ENCODE results near the gene LMO7. TPM values are rescaled to one million over a fixed set of nuclear protein-coding genes. Genes with fewer than 3 reads are reported as not detected.

The LMO7 gene
- total and polyA plus RNA-seq, 10 donors: 2.2 to 15.5 (median 8.2) TPM

- no peak for DNase-seq
- WGBS, 5 donors: 46 to 55% (median 52%) methylated on average over 2 of the region's 2 CpGs
- TF ChIP-seq CTCF (IDR thresholded peaks at IDR 0.05 in 8 of 11, conservative IDR thresholded peaks at IDR 0.05 in 3 of 11): no peak
- no peak for TF ChIP-seq POLR2AphosphoS5 (IDR thresholded peaks at IDR 0.05)
- TF ChIP-seq POLR2A (IDR thresholded peaks at IDR 0.05): no peak
- H3K4me1 ChIP-seq: peaks cover 0 to 28% (median 10%) of the 10 kb centered on the region in 6 donors
- intact Hi-C loops (cut with DNase I; ENCODE audit: low total_unique reads): no loop called here
- H3K4me3 ChIP-seq: no peak overlapping the region
- H3K9me3 ChIP-seq: no peaks in the 10 kb centered on the region
- H3K36me3 ChIP-seq: no peaks in the 10 kb centered on the region
- H3K27me3 ChIP-seq (replicated peaks in 1 of 7): no peaks in the 10 kb centered on the region
- no peak overlapping the region for H3K27ac ChIP-seq
These were observed 130.5 kb downstream of the LMO7 start for GRCh38 chr13:75766636-75767035.

GRCh38 chr13:75769141-75769905 is 133.2 kb downstream of the LMO7 start:
- Histone ChIP-seq H3K27me3 (replicated peaks in 1 of 7) (no peaks in the 10 kb centered on the region), H3K36me3 (no peaks in the 10 kb centered on the region), H3K9me3 (no peaks in the 10 kb centered on the region), H3K27ac (no peak overlapping the region), H3K4me1 (peaks cover 0 to 6% (median 0%) of the 10 kb centered on the region in 6 donors), H3K4me3 (no peak overlapping the region)
- no peak for DNase-seq
- intact Hi-C loops (cut with DNase I; ENCODE audit: low total_unique reads): no loop called here
- 63 to 86% (median 69%) methylated on average over 1 of the region's 1 CpG for WGBS, 5 donors
- no peak for TF ChIP-seq POLR2AphosphoS5 (IDR thresholded peaks at IDR 0.05)
- no peak for TF ChIP-seq CTCF (IDR thresholded peaks at IDR 0.05 in 8 of 11, conservative IDR thresholded peaks at IDR 0.05 in 3 of 11)
- TF ChIP-seq POLR2A (IDR thresholded peaks at IDR 0.05): no peak

GRCh38 chr13:75770164-75770563 is 134.0 kb downstream of the LMO7 start:
- DNase-seq: no peak
- no peak overlapping the region for H3K4me3 ChIP-seq
- intact Hi-C loops (cut with DNase I; ENCODE audit: low total_unique reads): no loop called here
- H3K27ac ChIP-seq: no peak overlapping the region
- 90 to 100% (median 95%) methylated on average over 1 of the region's 1 CpG for WGBS, 5 donors
- peaks cover 0 to 6% (median 0%) of the 10 kb centered on the region in 6 donors for H3K4me1 ChIP-seq
- TF ChIP-seq POLR2A (IDR thresholded peaks at IDR 0.05) (no peak), CTCF (IDR thresholded peaks at IDR 0.05 in 8 of 11, conservative IDR thresholded peaks at IDR 0.05 in 3 of 11) (no peak), POLR2AphosphoS5 (IDR thresholded peaks at IDR 0.05) (no peak)
- no peaks in the 10 kb centered on the region for H3K36me3 ChIP-seq
- no peaks in the 10 kb centered on the region for H3K9me3 ChIP-seq
- H3K27me3 ChIP-seq (replicated peaks in 1 of 7): no peaks in the 10 kb centered on the region

- H3K4me1 ChIP-seq: peaks cover 0 to 6% (median 0%) of the 10 kb centered on the region in 6 donors
- no peak overlapping the region for H3K4me3 ChIP-seq
- no peaks in the 10 kb centered on the region for H3K27me3 ChIP-seq (replicated peaks in 1 of 7)
- H3K36me3 ChIP-seq: no peaks in the 10 kb centered on the region
- no peak overlapping the region for H3K27ac ChIP-seq
- no peaks in the 10 kb centered on the region for H3K9me3 ChIP-seq
- TF ChIP-seq POLR2A (IDR thresholded peaks at IDR 0.05): no peak
- TF ChIP-seq CTCF (IDR thresholded peaks at IDR 0.05 in 8 of 11, conservative IDR thresholded peaks at IDR 0.05 in 3 of 11): no peak
- TF ChIP-seq POLR2AphosphoS5 (IDR thresholded peaks at IDR 0.05): no peak
- DNase-seq: no peak
- WGBS, 5 donors: 74 to 89% (median 87%) methylated on average over 3 of the region's 3 CpGs
- intact Hi-C loops (cut with DNase I; ENCODE audit: low total_unique reads): no loop called here
These were observed 134.5 kb downstream of the LMO7 start for GRCh38 chr13:75770592-75771011.

Measured in spleen (tissue), 11 donors.